Measurements from ENCODE around the gene NLRP3.

DNA sequence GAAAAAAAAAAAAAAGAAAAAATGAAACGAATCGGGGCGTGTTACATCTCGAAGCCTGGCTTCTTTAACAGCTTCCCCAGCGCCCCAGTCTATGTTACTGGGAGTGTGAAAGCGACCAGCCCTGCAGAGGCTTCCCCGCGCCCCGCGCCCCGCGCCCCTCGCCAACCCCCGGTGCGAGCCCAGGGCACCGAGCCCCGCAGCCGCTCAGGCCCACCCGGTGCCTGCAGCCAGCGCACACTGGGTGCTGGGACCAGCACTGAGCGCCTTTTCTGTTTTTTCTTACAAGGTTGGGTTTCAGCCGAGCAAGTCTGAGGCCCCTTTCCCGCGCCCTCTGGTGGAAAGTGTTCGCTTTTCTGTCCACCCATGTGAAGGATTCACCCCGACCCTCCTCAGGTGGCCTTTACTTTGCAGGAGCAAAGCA, 42.2 kb upstream of the NLRP3 start:
- no peak for TF ChIP-seq MEF2A (IDR thresholded peaks at IDR 0.05; ENCODE audit: borderline replicate concordance, low read depth)
- no peak for TF ChIP-seq EZH2phosphoT487 (IDR thresholded peaks at IDR 0.05; ENCODE audit: borderline replicate concordance, low read depth)
- TF ChIP-seq RAD21 (IDR thresholded peaks at IDR 0.05; ENCODE audit: low read length) = no peak
- TF ChIP-seq, protein P1, sequence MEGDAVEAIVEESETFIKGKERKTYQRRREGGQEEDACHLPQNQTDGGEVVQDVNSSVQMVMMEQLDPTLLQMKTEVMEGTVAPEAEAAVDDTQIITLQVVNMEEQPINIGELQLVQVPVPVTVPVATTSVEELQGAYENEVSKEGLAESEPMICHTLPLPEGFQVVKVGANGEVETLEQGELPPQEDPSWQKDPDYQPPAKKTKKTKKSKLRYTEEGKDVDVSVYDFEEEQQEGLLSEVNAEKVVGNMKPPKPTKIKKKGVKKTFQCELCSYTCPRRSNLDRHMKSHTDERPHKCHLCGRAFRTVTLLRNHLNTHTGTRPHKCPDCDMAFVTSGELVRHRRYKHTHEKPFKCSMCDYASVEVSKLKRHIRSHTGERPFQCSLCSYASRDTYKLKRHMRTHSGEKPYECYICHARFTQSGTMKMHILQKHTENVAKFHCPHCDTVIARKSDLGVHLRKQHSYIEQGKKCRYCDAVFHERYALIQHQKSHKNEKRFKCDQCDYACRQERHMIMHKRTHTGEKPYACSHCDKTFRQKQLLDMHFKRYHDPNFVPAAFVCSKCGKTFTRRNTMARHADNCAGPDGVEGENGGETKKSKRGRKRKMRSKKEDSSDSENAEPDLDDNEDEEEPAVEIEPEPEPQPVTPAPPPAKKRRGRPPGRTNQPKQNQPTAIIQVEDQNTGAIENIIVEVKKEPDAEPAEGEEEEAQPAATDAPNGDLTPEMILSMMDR (IDR thresholded peaks at IDR 0.05) = peak; percentile 26
- no peak for TF ChIP-seq MAX (IDR thresholded peaks at IDR 0.05; ENCODE audit: low read depth)
- TF ChIP-seq GATA2 (CRISPR knock-in tag; IDR thresholded peaks at IDR 0.05) = no peak
- no peak for TF ChIP-seq POLR2AphosphoS5 (IDR thresholded peaks at IDR 0.05; ENCODE audit: low read depth, low read length)
- TF ChIP-seq EP300 (IDR thresholded peaks at IDR 0.05; ENCODE audit: borderline replicate concordance in 1 of 2, low read depth in 1 of 2, low read length in 1 of 2) = no peak
- TF ChIP-seq NRF1 (IDR thresholded peaks at IDR 0.05; ENCODE audit: low read depth, low read length) = no peak

All from SK-N-SH (cell line).